HG03039 (cell line): ENCODE data around the gene MTERF2.

Experiments
- ATAC-seq: cut with Tn5 transposase; IDR thresholded peaks from one replicate; pipeline ENCODE4 v1.9.1; 2021; ENCODE audit warnings: mild to moderate bottlenecking, moderate library complexity; ENCODE audit not compliant: unreplicated experiment

MTERF2 gene

DNA sequence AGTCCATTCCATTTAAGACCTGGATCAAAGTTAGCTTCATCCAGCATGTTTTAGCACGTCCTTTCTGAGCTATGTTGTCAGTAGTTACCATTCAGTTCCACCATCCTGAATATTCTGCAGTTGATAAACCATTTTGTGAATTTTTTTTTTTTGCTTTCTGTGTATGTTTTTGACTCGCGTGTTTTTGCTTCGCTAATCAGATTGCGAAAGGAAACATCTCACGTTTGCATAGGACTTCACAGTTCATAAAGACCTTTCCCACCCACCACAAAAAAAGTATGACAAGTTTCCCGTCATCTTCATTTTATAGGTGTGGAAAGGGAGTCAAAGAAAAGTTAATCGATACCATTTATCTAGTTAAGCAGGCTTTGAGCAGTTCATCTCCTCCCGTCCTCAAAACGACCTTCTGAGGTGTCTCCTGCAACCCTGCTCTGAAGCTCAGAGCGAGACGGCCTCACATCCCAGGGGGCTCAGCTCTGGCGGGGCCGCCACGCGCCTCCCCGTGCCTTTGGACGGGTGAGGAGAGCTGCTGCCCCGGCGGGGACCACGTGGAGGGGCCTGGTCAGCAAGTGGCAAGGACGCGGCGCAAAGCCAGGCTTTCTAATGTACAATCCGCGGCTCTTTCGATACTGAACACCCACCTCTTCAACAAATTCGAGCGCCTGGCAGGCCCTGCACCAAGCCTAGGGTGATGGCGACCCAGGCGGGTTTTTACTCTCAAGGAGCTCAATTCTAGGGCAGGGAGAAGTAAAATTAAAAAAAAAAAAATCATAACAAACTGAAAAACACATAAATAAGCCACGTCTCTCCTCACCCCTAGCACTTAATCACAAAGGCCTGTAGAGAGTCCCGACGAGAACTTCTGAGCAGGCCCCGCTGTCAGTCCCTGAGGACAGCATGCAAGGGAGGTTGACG, 32.2 kb downstream of the MTERF2 start:
- no peak for ATAC-seq

DNA sequence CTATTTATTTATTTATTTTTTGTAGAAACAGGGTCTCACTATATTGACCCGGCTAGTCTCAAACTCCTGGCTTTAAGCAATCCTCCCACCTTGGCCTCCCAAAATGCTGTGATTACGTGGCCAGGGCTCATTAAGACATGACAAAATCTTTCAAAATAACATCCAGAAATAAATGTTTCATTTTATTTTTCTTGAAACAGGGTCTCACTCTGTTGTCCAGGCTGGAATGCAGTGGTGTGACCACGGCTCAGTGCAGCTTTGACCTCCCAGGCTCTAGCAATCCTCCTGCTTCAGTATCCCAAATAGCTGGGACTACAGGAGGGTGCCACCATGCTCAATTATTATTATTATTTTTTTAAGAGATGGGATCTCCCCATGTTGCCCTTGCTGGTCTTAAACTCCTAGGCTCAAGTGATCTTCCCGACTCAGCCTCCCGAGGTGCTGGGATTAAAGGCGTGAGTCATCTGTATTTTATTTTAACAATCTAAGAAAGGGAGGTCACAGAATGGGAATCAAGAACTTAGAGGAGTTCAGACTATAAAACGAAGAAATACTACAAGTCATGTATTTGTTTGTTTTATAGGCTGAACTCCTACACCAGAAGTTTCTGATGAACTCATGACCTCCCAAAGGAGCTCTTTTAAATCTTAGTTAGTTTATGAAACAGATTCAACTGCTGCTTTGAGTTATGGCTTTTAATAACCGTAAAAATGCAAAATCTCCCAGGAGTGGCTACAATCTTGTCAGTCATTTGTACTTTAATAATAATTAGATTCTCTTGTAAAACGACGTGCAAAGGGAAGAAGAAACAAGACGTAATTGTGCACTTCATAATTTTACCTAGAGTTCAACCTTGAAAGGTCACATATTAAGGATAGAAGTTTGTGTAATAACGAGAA, 33.3 kb downstream of the MTERF2 start:
- ATAC-seq, result no peak

DNA sequence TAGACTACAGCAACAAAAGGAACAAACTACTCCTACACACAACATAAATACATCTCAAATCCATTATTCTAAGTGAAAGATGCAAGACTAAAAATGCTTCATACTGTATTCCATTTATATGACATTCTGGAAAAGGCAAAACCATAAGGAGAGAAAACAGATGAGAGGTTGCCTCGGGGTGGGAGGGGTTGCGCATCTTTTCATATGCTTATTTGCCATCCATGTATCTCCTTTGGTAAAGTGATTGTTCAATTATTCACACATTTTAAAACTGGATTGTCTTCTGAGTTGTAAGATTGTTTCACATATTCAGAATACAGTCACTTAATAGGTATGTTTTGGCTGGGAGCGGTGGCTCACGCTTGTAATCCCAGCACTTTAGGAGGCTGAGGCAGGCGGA, 36.4 kb downstream of the MTERF2 start:
- no peak for ATAC-seq

DNA sequence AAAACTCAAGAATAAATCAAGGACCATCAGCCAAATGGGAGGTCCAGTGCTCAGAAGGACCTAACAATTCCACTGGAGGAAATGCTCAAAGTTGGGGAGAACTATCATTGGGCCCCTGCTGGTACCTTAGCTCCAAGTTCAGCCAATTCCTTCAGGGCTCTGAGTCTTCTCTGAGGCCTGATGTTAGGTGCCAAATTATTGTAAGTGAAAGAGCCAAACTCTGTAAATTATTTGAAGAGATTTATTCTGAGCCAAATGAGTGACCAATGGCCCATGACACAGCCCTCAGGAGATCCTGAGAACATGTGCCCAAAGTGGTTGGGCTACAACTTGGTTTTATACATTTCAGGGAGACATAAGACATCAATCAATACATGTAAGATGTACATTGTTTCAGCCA, 39.5 kb downstream of the MTERF2 start:
- no peak for ATAC-seq

DNA sequence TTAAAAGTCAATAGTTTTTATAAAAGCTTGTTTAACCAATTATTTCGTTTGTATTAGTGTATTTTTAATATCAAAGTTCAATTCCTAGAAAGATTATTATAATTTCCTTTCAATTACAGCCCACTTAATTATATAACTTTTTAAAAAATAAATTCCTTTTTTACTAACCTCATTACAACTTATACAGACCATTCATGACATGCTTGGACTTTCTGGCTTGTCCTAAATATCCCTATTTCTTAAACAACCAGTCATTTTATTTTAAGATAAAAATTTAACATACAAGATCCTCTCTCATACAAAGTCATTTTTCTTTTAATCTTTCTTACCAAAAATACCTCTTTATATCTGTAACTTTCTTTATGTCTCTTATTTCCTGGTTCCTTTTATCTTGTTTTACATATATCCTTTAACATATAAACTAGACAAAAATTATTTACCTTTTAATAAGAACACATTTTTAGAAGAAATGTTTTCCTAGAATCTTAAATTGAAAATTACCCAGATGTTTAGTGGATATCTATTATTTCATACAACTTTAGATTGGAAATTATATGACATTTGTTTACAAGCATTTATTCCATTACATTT, 41.6 kb downstream of the MTERF2 start:
- no peak for ATAC-seq

DNA sequence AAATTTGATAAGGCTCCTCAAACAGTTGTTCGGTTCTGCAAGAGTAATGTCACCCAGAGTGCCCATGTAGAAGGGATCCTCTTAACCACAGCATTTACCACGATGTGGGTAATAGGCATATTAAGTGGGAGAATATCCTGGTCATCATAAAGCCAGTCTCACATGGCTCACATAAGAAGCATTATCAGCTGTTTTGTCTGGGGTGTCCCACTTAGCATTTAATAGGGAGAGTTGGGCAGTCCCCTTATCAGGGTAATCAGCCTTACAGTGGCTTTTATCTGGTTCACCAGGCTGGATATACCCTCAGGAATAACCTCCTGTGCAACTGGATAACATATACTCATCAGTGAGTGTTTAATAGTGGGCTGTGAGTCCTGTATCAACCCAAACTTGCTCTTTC, 44.2 kb downstream of the MTERF2 start:
- no peak for ATAC-seq

DNA sequence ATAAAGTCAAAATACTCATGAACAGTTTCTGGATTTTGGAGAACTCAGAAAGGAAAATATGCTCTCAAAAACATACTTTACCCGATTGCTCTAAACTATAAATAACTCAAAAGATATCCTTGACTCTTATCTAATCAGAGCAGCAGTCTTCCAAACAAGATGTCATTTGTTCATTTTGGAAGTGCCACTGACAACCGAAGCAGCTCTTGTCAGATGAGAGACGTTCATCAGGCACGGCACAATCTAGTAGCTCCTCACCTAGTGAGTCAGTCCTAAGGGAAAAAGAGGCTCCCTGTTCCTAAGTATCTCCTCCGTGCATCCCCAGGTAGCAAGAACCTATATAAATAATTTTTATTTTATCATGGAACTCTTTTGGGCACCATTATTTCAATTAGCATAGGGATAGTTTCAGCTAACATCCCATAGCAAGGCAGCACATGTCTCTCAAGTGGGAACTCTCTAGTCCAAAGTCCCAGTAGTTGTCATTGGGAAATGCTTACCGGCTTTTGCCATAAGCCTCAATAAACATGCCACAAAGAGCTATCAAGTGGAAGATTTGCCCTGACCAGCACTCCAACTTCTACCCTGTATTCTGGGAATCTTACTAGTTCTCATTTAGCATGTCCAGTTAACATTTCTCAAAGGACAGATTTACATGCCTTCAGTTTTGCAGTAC, 45.3 kb downstream of the MTERF2 start:
- ATAC-seq, result no peak

DNA sequence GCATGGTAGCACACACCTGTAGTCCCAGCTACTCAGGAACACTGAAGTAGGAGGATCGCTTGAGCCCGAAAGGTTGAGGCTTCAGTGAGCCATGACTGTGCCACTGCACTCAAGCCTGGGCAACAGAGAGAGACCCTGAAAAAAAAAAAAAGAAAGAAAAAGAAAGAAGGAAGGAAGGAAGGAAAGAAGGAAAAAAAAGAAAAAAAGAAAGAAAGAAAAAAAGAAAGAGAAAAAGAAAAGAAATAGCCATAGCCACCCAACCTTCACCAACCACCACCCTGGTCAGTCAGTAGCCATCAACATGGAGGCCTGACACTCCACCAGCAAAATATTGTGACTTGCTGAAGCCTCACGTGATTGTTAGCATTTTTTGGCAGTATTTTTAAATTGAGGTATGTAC, 52.7 kb downstream of the MTERF2 start:
- no peak for ATAC-seq
